Vagina (tissue), 2 donors: ENCODE results near the gene RB1.

Source experiments
- POLR2AphosphoS5 ChIP-seq, 2 donors: sonication (generic); formaldehyde crosslinking; IDR thresholded peaks; one replicate each; pipeline ENCODE4 v1.9.0; 2017; ENCODE audit warnings: antibody characterized with exemption in 2 of 2, mild to moderate bottlenecking in 2 of 2, low read depth in 1 of 2; ENCODE audit not compliant: insufficient read depth in 1 of 2
- TF ChIP-seq, protein P1 (sequence below), 3 experiments: fragments of 450-650 bp in 2 of 3; fragments of 200-600 bp in 1 of 3; sonication (generic) in 1 of 3; IDR thresholded peaks; one replicate each; pipeline ENCODE4 v1.5.1; 2017 to 2019; ENCODE audit warnings: antibody characterized with exemption in 3 of 3, mild to moderate bottlenecking in 2 of 3, moderate library complexity in 2 of 3

DNA sequence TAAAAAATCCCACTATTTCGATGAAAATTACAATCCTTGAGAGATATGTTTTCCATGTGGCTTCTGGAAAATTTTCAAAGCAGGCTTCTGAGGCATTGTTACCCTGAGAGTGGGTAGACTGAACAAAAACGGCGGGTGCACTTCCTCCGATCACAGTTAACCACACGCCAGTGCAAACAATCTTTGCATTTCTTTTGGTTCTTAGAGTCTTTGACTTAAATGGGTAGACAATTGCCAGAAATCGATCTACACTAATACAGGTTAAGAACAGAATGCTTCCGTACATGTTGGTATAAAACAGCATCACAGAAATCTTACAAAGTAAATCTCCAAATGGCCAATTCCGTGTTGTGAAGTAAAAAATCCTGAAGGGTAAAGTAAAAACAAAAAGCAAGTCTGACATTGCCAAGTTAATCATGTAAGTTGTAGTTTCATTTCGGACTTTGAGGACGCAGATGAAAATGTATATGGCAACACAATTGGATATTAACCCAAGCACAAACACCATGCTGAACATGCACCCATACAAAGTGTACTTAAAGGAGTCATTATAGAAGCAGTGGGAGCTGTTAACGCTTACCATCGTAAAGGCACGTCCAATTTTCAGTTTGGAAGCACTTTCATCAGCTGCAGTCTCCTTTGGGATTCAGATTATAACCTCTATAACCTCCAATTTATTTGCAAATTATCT is 108.4 kb downstream of the RB1 start:
- TF ChIP-seq, protein P1, sequence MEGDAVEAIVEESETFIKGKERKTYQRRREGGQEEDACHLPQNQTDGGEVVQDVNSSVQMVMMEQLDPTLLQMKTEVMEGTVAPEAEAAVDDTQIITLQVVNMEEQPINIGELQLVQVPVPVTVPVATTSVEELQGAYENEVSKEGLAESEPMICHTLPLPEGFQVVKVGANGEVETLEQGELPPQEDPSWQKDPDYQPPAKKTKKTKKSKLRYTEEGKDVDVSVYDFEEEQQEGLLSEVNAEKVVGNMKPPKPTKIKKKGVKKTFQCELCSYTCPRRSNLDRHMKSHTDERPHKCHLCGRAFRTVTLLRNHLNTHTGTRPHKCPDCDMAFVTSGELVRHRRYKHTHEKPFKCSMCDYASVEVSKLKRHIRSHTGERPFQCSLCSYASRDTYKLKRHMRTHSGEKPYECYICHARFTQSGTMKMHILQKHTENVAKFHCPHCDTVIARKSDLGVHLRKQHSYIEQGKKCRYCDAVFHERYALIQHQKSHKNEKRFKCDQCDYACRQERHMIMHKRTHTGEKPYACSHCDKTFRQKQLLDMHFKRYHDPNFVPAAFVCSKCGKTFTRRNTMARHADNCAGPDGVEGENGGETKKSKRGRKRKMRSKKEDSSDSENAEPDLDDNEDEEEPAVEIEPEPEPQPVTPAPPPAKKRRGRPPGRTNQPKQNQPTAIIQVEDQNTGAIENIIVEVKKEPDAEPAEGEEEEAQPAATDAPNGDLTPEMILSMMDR (IDR thresholded peaks at IDR 0.05): no peak
- no peak for TF ChIP-seq POLR2AphosphoS5 (IDR thresholded peaks at IDR 0.05; ENCODE audit: insufficient read depth in 1 of 2, low read depth in 1 of 2)
